Measurements from ENCODE around the gene F7.
"Not testable (repeated sequence)": the region's sequence is repeated elsewhere in the genome, so short reads cannot be mapped to it uniquely, and the experiment has no call there.

The F7 gene

GRCh38 chr13:113105032-113105920 is at the start of gene F7:
F7 (plus strand) TSS chr13:113105791; CDS start chr13:113105842, 51 bp downstream.
- DNase-seq: no peak

GRCh38 chr13:113057084-113057483 is 48.5 kb upstream of the F7 start:
- no peak for DNase-seq

DNA sequence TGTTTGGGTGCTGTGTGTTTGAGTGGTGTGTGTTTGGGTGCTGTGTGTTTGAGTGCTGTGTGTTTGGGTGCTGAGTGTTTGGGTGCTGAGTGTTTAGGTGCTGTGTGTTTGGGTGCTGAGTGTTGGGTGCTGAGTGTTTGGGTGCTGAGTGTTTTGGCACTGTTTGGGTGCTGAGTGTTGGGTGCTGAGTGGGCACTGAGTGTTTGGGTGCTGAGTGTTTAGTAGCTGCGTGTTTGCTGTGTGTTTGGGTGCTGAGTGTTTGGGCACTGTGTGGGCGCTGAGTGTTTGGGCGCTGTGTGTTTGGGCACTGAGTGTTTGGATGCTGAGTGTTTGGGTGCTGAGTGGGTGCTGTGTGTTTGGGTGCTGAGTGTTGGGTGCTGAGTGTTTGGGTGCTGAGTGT is 48.0 kb upstream of the F7 start:
- not testable (repeated sequence) for DNase-seq

- DNase-seq: no peak
Measured at GRCh38 chr13:113058129-113058987, 47.2 kb upstream of the F7 start.

- DNase-seq: no peak
Measured at GRCh38 chr13:113058988-113059850, 46.4 kb upstream of the F7 start.

DNA sequence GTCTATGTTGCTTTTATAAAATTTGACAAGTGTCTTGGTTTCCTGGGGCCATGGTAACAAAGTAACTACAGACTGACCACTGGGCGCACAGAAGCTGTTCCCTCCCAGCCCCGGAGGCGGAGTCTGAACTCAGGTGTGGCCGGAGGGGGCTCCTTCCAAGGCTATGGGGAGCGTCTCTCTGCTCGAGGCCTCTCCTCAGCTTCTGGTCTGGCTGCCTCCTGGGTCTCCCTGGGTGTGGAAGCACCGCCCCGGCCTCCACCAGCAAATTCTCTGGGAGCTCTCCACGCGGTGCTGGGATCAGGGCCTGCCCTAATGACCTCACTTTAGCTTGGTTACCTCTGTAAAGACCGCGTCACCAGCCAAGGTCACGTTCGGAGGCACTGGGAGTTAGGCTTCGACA is 45.7 kb upstream of the F7 start:
- no peak for DNase-seq

DNA sequence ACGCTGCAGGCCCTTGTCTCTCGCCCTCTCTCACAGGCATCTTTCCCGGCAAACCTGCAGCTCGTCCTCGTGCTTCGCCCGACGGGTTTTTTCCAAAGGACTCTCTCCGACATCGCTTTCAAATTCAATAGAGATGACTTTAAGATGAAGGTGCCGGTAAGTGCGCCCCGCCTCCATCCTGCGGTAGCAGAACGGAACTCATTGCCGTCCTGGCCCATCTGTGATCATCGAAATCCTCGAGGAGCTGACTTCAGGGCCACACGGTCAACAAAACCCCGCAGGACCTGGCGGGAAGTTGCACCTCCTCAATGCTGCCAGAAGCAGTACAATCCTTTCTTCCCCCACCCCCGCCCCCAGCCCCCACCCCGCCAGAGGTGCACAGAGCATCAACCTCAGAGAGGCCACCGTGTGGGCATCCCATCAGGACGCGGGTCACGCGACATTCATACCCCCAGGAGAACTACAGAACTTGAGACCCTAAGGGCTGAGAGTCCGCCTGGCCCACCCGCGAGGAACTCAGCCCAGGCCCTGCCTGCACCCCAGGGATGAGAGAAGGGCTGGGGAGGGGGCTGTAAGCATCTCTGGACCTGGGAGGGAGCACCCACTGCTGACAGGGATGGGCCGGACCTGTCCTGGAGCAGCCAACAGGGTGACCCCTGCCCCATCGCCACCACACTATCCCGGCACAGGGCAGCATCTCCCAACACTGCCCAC is 44.9 kb upstream of the F7 start:
- no peak for DNase-seq

- DNase-seq: no peak
Measured at GRCh38 chr13:113061271-113061625, 44.3 kb upstream of the F7 start.

- DNase-seq: no peak
Measured at GRCh38 chr13:113061796-113062425, 43.7 kb upstream of the F7 start.

DNA sequence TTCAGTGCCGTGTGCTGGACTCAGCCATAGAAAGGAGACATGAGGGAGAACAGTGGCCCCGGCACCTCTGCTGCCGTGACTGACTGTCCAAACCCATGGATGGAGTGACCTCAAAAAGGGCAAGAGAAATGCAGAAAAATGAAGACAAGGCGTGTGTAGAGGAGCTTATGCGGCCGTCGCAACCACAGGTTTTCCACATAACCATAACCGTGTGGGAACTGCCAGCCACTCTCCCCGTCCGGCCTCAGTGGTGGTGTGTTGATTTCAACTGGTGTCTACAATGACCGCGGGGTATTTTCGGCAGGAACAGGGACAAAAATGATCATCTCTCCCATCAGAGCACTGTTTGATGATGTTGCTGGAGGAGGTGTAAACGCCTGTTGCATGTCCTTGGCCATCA is 42.9 kb upstream of the F7 start:
- no peak for DNase-seq

GRCh38 chr13:113063091-113063491 is 42.5 kb upstream of the F7 start:
- no peak for DNase-seq

- no peak for DNase-seq
Measured at GRCh38 chr13:113064000-113064533, 41.5 kb upstream of the F7 start.

DNA sequence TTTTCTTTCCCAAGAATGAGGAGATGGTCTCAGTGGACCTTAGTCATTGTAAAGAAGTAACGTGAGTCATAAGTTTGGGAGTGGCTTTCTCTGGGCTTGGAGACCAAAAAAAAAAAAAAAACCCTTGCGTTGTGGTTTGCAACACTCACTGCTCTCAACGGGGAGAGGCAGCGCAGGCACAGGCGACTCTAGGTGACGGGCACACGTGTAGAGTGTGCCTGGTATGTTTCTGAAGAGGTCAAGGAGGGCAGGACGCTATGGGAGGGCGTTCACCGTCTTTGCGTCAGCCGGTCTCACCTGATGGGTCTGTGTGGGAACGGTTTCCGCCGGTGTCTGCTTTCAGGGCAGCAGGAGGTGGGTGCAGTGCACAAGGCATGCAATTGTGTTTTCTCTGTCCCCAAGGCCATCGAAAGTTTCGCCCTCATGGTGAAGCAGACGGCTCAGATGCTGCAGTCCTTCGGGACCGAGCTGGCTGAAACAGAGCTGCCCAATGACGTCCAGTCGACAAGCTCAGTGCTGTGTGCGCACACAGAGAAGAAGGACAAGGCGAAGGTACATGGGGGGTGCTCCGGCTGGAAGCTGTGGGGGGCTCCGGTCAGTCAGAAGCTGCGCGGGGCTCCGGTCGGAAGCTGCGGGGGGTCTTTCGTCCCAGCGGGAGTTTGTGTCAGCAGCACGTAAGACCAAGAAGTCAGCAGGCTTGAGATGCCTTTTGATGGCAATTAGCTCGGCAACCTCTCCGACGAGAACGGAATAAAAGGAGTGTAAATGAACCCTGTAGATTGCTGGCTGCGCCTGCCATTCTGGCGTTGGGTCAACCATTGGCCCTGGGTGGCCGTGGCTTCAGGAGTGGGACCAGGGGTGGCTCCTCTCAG is 40.8 kb upstream of the F7 start:
- DNase-seq: no peak

- DNase-seq: no peak
Measured at GRCh38 chr13:113065406-113066141, 40.0 kb upstream of the F7 start.

- DNase-seq: no peak
Measured at GRCh38 chr13:113066142-113066455, 39.5 kb upstream of the F7 start.

DNA sequence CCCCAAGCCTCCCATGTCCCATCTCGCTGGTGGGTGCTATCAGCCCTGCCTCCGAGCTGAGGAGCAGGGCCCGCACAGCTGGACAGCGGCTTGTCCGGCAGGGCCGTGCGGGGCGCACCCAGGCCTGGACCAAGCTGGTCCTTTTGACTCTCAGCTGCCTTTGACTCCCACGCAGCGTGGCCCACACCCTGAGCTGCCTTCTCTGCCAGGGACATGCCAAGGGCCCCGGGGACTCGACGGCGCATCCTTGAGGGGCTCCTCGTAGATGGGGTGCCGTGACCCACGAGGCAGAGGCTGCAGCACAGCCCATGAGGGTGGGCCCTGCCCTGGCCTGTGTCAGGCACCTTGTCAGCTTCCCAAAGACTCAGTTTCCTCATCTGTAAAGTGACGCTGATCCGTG is 38.8 kb upstream of the F7 start:
- no peak for DNase-seq

GRCh38 chr13:113069861-113070805 is 35.5 kb upstream of the F7 start:
- DNase-seq: no peak

DNA sequence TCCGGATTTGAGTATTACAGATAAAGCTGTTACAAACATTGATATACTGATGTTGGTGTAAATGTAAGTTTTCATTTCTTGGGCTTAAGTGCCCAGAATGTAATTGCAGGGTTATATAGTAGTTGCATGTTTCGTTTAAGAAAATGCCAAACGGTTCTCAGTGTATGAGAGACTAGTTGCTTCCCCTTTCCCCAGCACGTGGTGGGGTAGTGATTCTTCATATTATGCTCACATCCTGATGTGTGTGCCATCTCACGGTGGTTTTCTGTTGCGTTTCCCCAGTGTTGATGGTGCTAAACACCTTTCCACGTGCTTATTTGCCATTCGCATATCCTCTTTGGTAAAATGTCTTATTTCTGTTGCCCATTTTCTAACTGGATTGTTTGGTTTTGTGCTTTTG is 34.7 kb upstream of the F7 start:
- no peak for DNase-seq

DNA sequence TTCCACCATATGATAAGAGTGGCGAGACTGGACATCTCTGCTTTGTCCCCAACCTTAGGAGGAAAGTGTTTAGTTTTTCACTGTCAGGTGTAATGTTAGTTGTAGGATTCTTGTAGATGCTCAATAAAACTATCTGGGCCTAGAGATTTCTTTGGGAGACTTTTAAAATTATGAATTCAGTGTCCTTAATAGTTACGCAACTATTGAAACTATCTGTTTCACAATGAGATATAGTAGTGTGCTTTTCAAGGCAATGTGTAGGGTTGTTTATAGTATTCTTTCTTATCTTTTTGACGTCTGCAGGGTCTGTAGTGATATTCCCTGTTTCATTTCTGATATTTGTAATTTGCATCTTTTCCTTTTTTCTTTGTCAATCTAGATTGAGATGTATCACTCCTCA is 33.2 kb upstream of the F7 start:
- DNase-seq: no peak
